IMR-90 (cell line): Measurements from ENCODE around the gene ST6GALNAC2. TPM values are rescaled to one million over a fixed set of nuclear protein-coding genes. Genes with fewer than 3 reads are reported as not detected.

Experiments used
- ATAC-seq: fragments of 200-7000 bp; cut with Tn5 transposase; 2 replicates; pipeline ENCODE4 v1.9.1; 2020; ENCODE audit warnings: low read depth, mild to moderate bottlenecking, moderate library complexity
- BruUV-seq: library from RNA; stranded (reverse); fragments of 400-500 nt; replicated peaks from 2 replicates; lab custom pipeline; 2021; lab: Mats Ljungman, UMichigan
- CTCF ChIA-PET: fragments of 300-600 bp; formaldehyde crosslinking; extraction: SDS; loops from one replicate; lab custom pipeline; 2021; ENCODE audit warnings: antibody characterized with exemption; lab: Yijun Ruan, JAX
- POLR2A ChIA-PET: fragments of 300-600 bp; sonication (Branson Sonifier 250); formaldehyde crosslinking; loops from one replicate; lab custom pipeline; 2022; ENCODE audit warnings: antibody characterized with exemption; ENCODE audit not compliant: unreplicated experiment; lab: Charles Lee
- DNase-seq: peaks from one replicate; pipeline ENCODE4 v3.0.0; 2013
- H2AFZ ChIP-seq: replicated peaks from 2 replicates; pipeline ENCODE3; 2013; ENCODE audit warnings: low read length, mild to moderate bottlenecking; ENCODE audit not compliant: poor library complexity
- H2AK5ac ChIP-seq: 2 replicates; pipeline ENCODE4 v1.6.1; 2013; ENCODE audit warnings: low read depth, low read length, inconsistent platforms
- H2AK9ac ChIP-seq: replicated peaks from 2 replicates; pipeline ENCODE3; 2013; ENCODE audit warnings: mild to moderate bottlenecking, low read depth, low read length, moderate library complexity; ENCODE audit not compliant: poor library complexity
- H2BK120ac ChIP-seq: 2 replicates; pipeline ENCODE4 v1.6.1; 2013; ENCODE audit warnings: low read depth, low read length, inconsistent platforms
- H2BK15ac ChIP-seq: 3 replicates; pipeline ENCODE4 v1.6.1; 2013; ENCODE audit warnings: low read depth, low read length, inconsistent platforms
- H2BK20ac ChIP-seq: 2 replicates; pipeline ENCODE4 v1.6.1; 2013; ENCODE audit warnings: low read depth, mild to moderate bottlenecking, inconsistent platforms, low read length, moderate library complexity
- H2BK5ac ChIP-seq: 2 replicates; pipeline ENCODE4 v1.6.1; 2013; ENCODE audit warnings: mild to moderate bottlenecking, low read depth, low read length, inconsistent platforms; ENCODE audit not compliant: poor library complexity, severe bottlenecking
- H3K14ac ChIP-seq: replicated peaks from 2 replicates; pipeline ENCODE4 v1.6.1; 2013; ENCODE audit warnings: low read depth, low read length, inconsistent platforms
- H3K18ac ChIP-seq: 2 replicates; pipeline ENCODE4 v1.6.1; 2013; ENCODE audit warnings: low read depth, low read length, control low read depth
- H3K23ac ChIP-seq: 2 replicates; pipeline ENCODE4 v1.6.1; 2013; ENCODE audit warnings: low read depth, low read length, inconsistent platforms
- H3K27ac ChIP-seq: 2 replicates; pipeline ENCODE4 v1.5.1; 2013; ENCODE audit warnings: mild to moderate bottlenecking, control low read depth, low read length; ENCODE audit not compliant: insufficient read depth
- H3K27me3 ChIP-seq: 2 replicates; pipeline ENCODE4 v1.6.1; 2013; ENCODE audit warnings: low read length; ENCODE audit not compliant: control insufficient read depth, insufficient read depth
- H3K36me3 ChIP-seq: 2 replicates; pipeline ENCODE4 v1.6.1; 2013; ENCODE audit warnings: low read length, mixed read lengths; ENCODE audit not compliant: control insufficient read depth, insufficient read depth
- H3K4ac ChIP-seq: 2 replicates; pipeline ENCODE4 v1.6.1; 2013; ENCODE audit warnings: low read depth, low read length, inconsistent platforms
- H3K4me1 ChIP-seq: 2 replicates; pipeline ENCODE4 v1.6.1; 2013; ENCODE audit warnings: low read length, mixed read lengths; ENCODE audit not compliant: control insufficient read depth, insufficient read depth
- H3K4me2 ChIP-seq: 2 replicates; pipeline ENCODE4 v1.6.1; 2013; ENCODE audit warnings: low read depth, mild to moderate bottlenecking, control low read depth, low read length, moderate library complexity
- H3K4me3 ChIP-seq: 2 replicates; pipeline ENCODE4 v1.5.1; 2013; ENCODE audit warnings: low read depth, mild to moderate bottlenecking, control low read depth, low read length, moderate library complexity; ENCODE audit not compliant: insufficient read depth
- H3K56ac ChIP-seq: 2 replicates; pipeline ENCODE4 v1.6.1; 2013; ENCODE audit warnings: low read length, inconsistent platforms; ENCODE audit not compliant: insufficient read depth; ENCODE audit errors: extremely low read depth
- H3K79me1 ChIP-seq, 2 experiments: 2 replicates each; pipeline ENCODE4 v1.6.1; 2013; ENCODE audit warnings: low read length in 2 of 2, inconsistent platforms in 1 of 2, low read depth in 1 of 2
- H3K9ac ChIP-seq: 2 replicates; pipeline ENCODE4 v1.6.1; 2013; ENCODE audit warnings: low read depth, low read length, control low read depth
- H3K9me1 ChIP-seq: 2 replicates; pipeline ENCODE4 v1.6.1; 2013; ENCODE audit warnings: low read length, inconsistent platforms; ENCODE audit not compliant: insufficient read depth
- H3K9me3 ChIP-seq: 2 replicates; pipeline ENCODE4 v1.6.1; 2013; ENCODE audit warnings: low read length; ENCODE audit not compliant: control insufficient read depth, insufficient read depth
- H4K20me1 ChIP-seq: 2 replicates; pipeline ENCODE4 v1.6.1; 2013; ENCODE audit warnings: low read length, inconsistent platforms; ENCODE audit not compliant: insufficient read depth
- H4K5ac ChIP-seq: 2 replicates; pipeline ENCODE4 v1.6.1; 2013; ENCODE audit warnings: mild to moderate bottlenecking, low read depth, low read length, control low read depth
- H4K8ac ChIP-seq, 2 experiments: 2 replicates each; pipeline ENCODE4 v1.6.1; 2013; ENCODE audit warnings: low read depth in 2 of 2, low read length in 2 of 2, control low read depth in 1 of 2, inconsistent platforms in 1 of 2
- H4K91ac ChIP-seq: 2 replicates; pipeline ENCODE4 v1.6.1; 2013; ENCODE audit warnings: low read depth, low read length, inconsistent platforms; ENCODE audit not compliant: insufficient read depth
- BHLHE40 ChIP-seq: fragments of 150-350 bp; IDR thresholded peaks from 2 replicates; pipeline ENCODE4 v1.6.1; 2016; ENCODE audit warnings: mild to moderate bottlenecking, low read depth, low read length
- CEBPB ChIP-seq: IDR thresholded peaks from 2 replicates; pipeline ENCODE4 v1.6.1; 2012; ENCODE audit warnings: low read depth, low read length, improper control_type of control experiment
- NFE2L2 ChIP-seq: fragments of 150-350 bp; IDR thresholded peaks from 2 replicates; pipeline ENCODE4 v1.6.1; 2016; ENCODE audit warnings: low read depth, mild to moderate bottlenecking, low read length
- RCOR1 ChIP-seq: IDR thresholded peaks from 2 replicates; pipeline ENCODE4 v1.6.1; 2012; ENCODE audit warnings: mild to moderate bottlenecking, low read length, improper control_type of control experiment; ENCODE audit not compliant: insufficient replicate concordance
- WGBS, 2 experiments: methylation state at CpG; one replicate each; pipeline versions ENCODE4 v1.1.5 to v1.1.7; 2013; ENCODE audit warnings: missing lambda C conversion rate in 2 of 2; ENCODE audit not compliant: insufficient read length in 1 of 2; ENCODE audit errors: extremely low coverage in 2 of 2; 5-methylcytosine and 5-hydroxymethylcytosine counted together
- dilution Hi-C: fragments of 300-500 bp; cut with HindIII; formaldehyde crosslinking; loops from one replicate; pipeline ENCODE4 v1.14.3; 2018; ENCODE audit warnings: low sequenced_read_pairs; ENCODE audit not compliant: unreplicated experiment
- in situ Hi-C: fragments of 300-500 bp; cut with MboI; formaldehyde crosslinking; loops from 3 replicates; pipeline ENCODE4 v1.14.3; 2019; ENCODE audit warnings: low sequenced_read_pairs, inconsistent platforms, mixed read lengths
- intact Hi-C: fragments of 100-400 bp; cut with micrococcal nuclease; formaldehyde crosslinking; loops from 2 replicates; pipeline ENCODE4 v1.10.0; 2022
- polyA plus RNA-seq, 3 experiments: library from polyadenylated mRNA; depleted of rRNA; stranded (reverse); fragments of >200 nt; gene quantifications; 2 replicates each; pipeline ENCODE4 v1.2.3, GENCODE V29; 2012; ENCODE audit warnings: low replicate concordance in 1 of 3
- total RNA-seq: library from RNA; depleted of rRNA; stranded (reverse); fragments of >200 nt; gene quantifications from 2 replicates; pipeline ENCODE4 v1.2.3, GENCODE V29; 2012

The ST6GALNAC2 gene
- total and polyA plus RNA-seq, 2 of the 4 experiments (the other 2 are of a cell fraction): 0.10 TPM; not detected in 1

- Histone ChIP-seq H3K56ac (peak overlapping the region; percentile 27; the same call in 1 of the 2 replicates), H3K9me1 (peaks cover 13% of the 10 kb centered on the region), H4K5ac (peak overlapping the region; percentile 82), H2AFZ (peak overlapping the region; percentile 59), H3K18ac (peak overlapping the region; percentile 92), H4K20me1 (peaks cover 6% of the 10 kb centered on the region; the same call in 1 of the 2 replicates), H3K4ac (peak overlapping the region; percentile 91), H2BK5ac (peak overlapping the region; percentile 82), H3K9me3 (no peaks in the 10 kb centered on the region), H2BK15ac (peak overlapping the region; percentile 79; the same call in 2 of the 3 replicates), H3K4me2 (peak overlapping the region; percentile 60), H2AK9ac (peak overlapping the region; percentile 80), H4K8ac (peak overlapping the region; percentile 39 to 94; a peak in 3 of 4 replicates), H3K27me3 (no peaks in the 10 kb centered on the region), H3K14ac (peak overlapping the region; percentile 97), H3K27ac (peak overlapping the region; percentile 83), H2BK120ac (peak overlapping the region; percentile 96), H2BK20ac (peak overlapping the region; percentile 92), H2AK5ac (peak overlapping the region; percentile 67; the same call in 1 of the 2 replicates), H3K4me3 (no peak overlapping the region), H4K91ac (peak overlapping the region; percentile 91), H3K4me1 (peaks cover 16% of the 10 kb centered on the region), H3K9ac (no peak overlapping the region), H3K23ac (peak overlapping the region; percentile 86), H3K36me3 (no peaks in the 10 kb centered on the region), H3K79me1 (0 out of 4 replicates have a peak, but pooled peaks cover 0 to 12% of the 10 kb centered on the region in 2 experiments)
- dilution Hi-C loops: no loop called here
- ATAC-seq (peak; percentile 9), DNase-seq (peak; percentile 54)
- TF ChIP-seq RCOR1: peak; percentile 14
- TF ChIP-seq NFE2L2: no peak
- TF ChIP-seq BHLHE40: 0 out of 2 replicates have a peak, but pooled peaks have one; percentile 8
- peak; percentile 81 for TF ChIP-seq CEBPB
- intact Hi-C loops: no loop called here
- in situ Hi-C loops: no loop called here
- ChIA-PET POLR2A (no interaction called here), CTCF (no interaction called here)
- WGBS, 2 experiments: 53% methylated on average over 2 of the region's 15 CpGs; no CpG with 5 or more reads in 1 of the 2 experiments
- no TSS peak for BruUV-seq
These were observed 34.7 kb downstream of the ST6GALNAC2 start for GRCh38 chr17:76550712-76551615.
